Measurements from ENCODE around the gene CLSTN1.

The CLSTN1 gene

GRCh38 chr1:9823943-9824701, at the start of gene CLSTN1:
TSS of gene CLSTN1 (minus strand) at chr1:9823965. CDS start at chr1:9823733, 232 bp downstream.
- DNase-seq (ENCODE audit: low read depth): peak; percentile 83

- no peak for DNase-seq (ENCODE audit: low read depth)
Observed at GRCh38 chr1:9873385-9873784, 49.6 kb upstream of the CLSTN1 start.

- DNase-seq (ENCODE audit: low read depth): no peak
Observed at GRCh38 chr1:9872430-9873165, 48.8 kb upstream of the CLSTN1 start.

GRCh38 chr1:9871707-9872425, 48.1 kb upstream of the CLSTN1 start:
- no peak for DNase-seq (ENCODE audit: low read depth)

GRCh38 chr1:9871021-9871420, 47.3 kb upstream of the CLSTN1 start:
- no peak for DNase-seq (ENCODE audit: low read depth)

- no peak for DNase-seq (ENCODE audit: low read depth)
Observed at GRCh38 chr1:9870572-9870971, 46.8 kb upstream of the CLSTN1 start.

GRCh38 chr1:9869831-9870251, 46.1 kb upstream of the CLSTN1 start:
- no peak for DNase-seq (ENCODE audit: low read depth)

- DNase-seq (ENCODE audit: low read depth): no peak
Observed at GRCh38 chr1:9868244-9868590, 44.5 kb upstream of the CLSTN1 start.

- DNase-seq (ENCODE audit: low read depth): peak; percentile 89
Observed at GRCh38 chr1:9867408-9868243, 43.9 kb upstream of the CLSTN1 start.

- DNase-seq (ENCODE audit: low read depth): no peak
Observed at GRCh38 chr1:9866836-9867235, 43.1 kb upstream of the CLSTN1 start.

- no peak for DNase-seq (ENCODE audit: low read depth)
Observed at GRCh38 chr1:9865724-9866123, 42.0 kb upstream of the CLSTN1 start.

- DNase-seq (ENCODE audit: low read depth): no peak
Observed at GRCh38 chr1:9863371-9863770, 39.6 kb upstream of the CLSTN1 start.

- no peak for DNase-seq (ENCODE audit: low read depth)
Observed at GRCh38 chr1:9861360-9861759, 37.6 kb upstream of the CLSTN1 start.

GRCh38 chr1:9860887-9861286, 37.1 kb upstream of the CLSTN1 start:
- DNase-seq (ENCODE audit: low read depth): no peak

- no peak for DNase-seq (ENCODE audit: low read depth)
Observed at GRCh38 chr1:9859281-9860014, 35.7 kb upstream of the CLSTN1 start.

- no peak for DNase-seq (ENCODE audit: low read depth)
Observed at GRCh38 chr1:9858293-9859035, 34.7 kb upstream of the CLSTN1 start.

- DNase-seq (ENCODE audit: low read depth): no peak
Observed at GRCh38 chr1:9855186-9855585, 31.4 kb upstream of the CLSTN1 start.

GRCh38 chr1:9853249-9853595, 29.5 kb upstream of the CLSTN1 start:
- no peak for DNase-seq (ENCODE audit: low read depth)

GRCh38 chr1:9852410-9853248, 28.9 kb upstream of the CLSTN1 start:
- no peak for DNase-seq (ENCODE audit: low read depth)

GRCh38 chr1:9852004-9852403, 28.2 kb upstream of the CLSTN1 start:
- DNase-seq (ENCODE audit: low read depth): no peak

Measured in stimulated activated CD8-positive, alpha-beta memory T cell treated with anti-CD3 and anti-CD28 coated beads, Interleukin-15, amount 100 ng/mL, for 24 hours (primary cell).